ENCODE data around the gene TMEM87B.

Gene TMEM87B

GRCh38 chr2:112054847-112055729 lies at the start of gene TMEM87B:
TMEM87B (plus strand) TSS chr2:112055269; CDS start chr2:112055592, 323 bp downstream.
- DNase-seq (ENCODE audit: low read depth) = peak; percentile 94

GRCh38 chr2:112005406-112006075 lies 49.5 kb upstream of the TMEM87B start:
- no peak for DNase-seq (ENCODE audit: low read depth)

GRCh38 chr2:112006076-112006410 lies 49.0 kb upstream of the TMEM87B start:
- no peak for DNase-seq (ENCODE audit: low read depth)

GRCh38 chr2:112007493-112007892 lies 47.6 kb upstream of the TMEM87B start:
- DNase-seq (ENCODE audit: low read depth) = no peak

- DNase-seq (ENCODE audit: low read depth) = no peak
Measured at GRCh38 chr2:112008910-112009485, 46.1 kb upstream of the TMEM87B start.

- no peak for DNase-seq (ENCODE audit: low read depth)
Measured at GRCh38 chr2:112010751-112011150, 44.3 kb upstream of the TMEM87B start.

- no peak for DNase-seq (ENCODE audit: low read depth)
Measured at GRCh38 chr2:112012556-112012955, 42.5 kb upstream of the TMEM87B start.

- DNase-seq (ENCODE audit: low read depth) = no peak
Measured at GRCh38 chr2:112018846-112019245, 36.2 kb upstream of the TMEM87B start.

GRCh38 chr2:112019569-112019982 lies 35.5 kb upstream of the TMEM87B start:
- DNase-seq (ENCODE audit: low read depth) = no peak

- no peak for DNase-seq (ENCODE audit: low read depth)
Measured at GRCh38 chr2:112020561-112020960, 34.5 kb upstream of the TMEM87B start.

GRCh38 chr2:112021290-112021689 lies 33.8 kb upstream of the TMEM87B start:
- no peak for DNase-seq (ENCODE audit: low read depth)

- DNase-seq (ENCODE audit: low read depth) = no peak
Measured at GRCh38 chr2:112021781-112022231, 33.3 kb upstream of the TMEM87B start.

- DNase-seq (ENCODE audit: low read depth) = no peak
Measured at GRCh38 chr2:112023707-112024106, 31.4 kb upstream of the TMEM87B start.

- no peak for DNase-seq (ENCODE audit: low read depth)
Measured at GRCh38 chr2:112024231-112024630, 30.8 kb upstream of the TMEM87B start.

- no peak for DNase-seq (ENCODE audit: low read depth)
Measured at GRCh38 chr2:112024896-112025491, 30.1 kb upstream of the TMEM87B start.

GRCh38 chr2:112026509-112026908 lies 28.6 kb upstream of the TMEM87B start:
- DNase-seq (ENCODE audit: low read depth) = no peak

- no peak for DNase-seq (ENCODE audit: low read depth)
Measured at GRCh38 chr2:112027767-112028166, 27.3 kb upstream of the TMEM87B start.

- DNase-seq (ENCODE audit: low read depth) = no peak
Measured at GRCh38 chr2:112029164-112029563, 25.9 kb upstream of the TMEM87B start.

GRCh38 chr2:112031473-112032223 lies 23.4 kb upstream of the TMEM87B start:
- DNase-seq (ENCODE audit: low read depth) = no peak

GRCh38 chr2:112032224-112032586 lies 22.9 kb upstream of the TMEM87B start:
- DNase-seq (ENCODE audit: low read depth) = no peak

- DNase-seq (ENCODE audit: low read depth) = no peak
Measured at GRCh38 chr2:112032689-112033465, 22.2 kb upstream of the TMEM87B start.
